GM21381 (cell line): Measurements from ENCODE around the gene LTN1.
"Not testable (repeated sequence)": the region's sequence is repeated elsewhere in the genome, so short reads cannot be mapped to it uniquely, and the experiment has no call there.

Experiments used
- ATAC-seq: cut with Tn5 transposase; IDR thresholded peaks from one replicate; pipeline ENCODE4 v1.9.1; 2021; ENCODE audit warnings: mild to moderate bottlenecking, moderate library complexity; ENCODE audit not compliant: unreplicated experiment

LTN1 gene

GRCh38 chr21:28982637-28983036, 10.0 kb downstream of the LTN1 start:
- ATAC-seq, result no peak

GRCh38 chr21:28979092-28979491, 13.6 kb downstream of the LTN1 start:
- no peak for ATAC-seq

DNA sequence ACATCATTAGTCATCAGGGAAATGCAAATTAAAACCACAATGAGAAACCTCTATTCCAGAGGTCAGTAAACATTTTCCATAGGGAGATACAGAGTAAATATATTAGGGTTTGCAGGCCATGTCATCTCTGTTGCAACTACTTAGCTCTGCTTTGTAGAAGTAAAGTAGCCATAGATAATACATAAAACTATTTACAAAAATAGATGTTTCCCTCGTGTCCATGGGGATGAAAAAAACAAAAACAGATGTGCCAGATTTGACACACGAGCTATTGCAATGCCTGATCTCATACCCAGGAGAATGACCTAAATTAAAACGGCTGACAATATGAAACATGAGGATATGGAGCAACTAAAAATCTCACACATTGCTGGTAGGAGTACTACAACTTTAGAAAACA, 17.3 kb downstream of the LTN1 start:
- no peak for ATAC-seq

DNA sequence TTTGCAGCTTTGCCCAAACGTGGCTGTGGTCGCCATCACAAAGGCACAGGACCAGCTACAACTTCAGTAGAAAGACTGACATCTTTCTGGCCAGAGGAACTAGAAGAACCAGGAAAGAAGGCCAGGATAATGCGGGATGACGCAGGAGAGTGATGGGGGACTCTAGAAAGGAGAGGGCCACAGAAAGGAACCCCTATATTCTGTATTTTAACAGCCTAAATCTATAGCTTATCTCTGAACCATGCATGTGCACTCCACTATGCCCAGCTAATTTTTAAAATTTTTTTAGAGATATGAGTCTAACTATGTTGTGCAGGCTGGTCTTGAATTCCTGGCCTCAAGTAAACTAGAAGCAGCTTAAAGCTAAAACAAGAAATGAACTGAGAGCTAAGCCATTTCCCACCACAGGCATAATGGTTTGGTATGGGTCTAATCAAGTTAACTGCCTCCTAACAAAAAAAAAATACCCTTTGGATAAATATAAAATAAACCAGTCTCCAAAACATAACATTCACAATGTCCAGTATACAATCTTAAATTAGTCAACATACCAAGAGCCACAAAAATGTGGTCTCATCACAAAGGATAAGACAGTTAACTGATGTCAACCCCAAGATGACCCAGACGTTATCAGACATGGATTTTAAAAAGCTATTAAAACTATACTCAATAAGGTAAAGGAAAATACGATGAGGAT, 18.0 kb downstream of the LTN1 start:
- no peak for ATAC-seq

DNA sequence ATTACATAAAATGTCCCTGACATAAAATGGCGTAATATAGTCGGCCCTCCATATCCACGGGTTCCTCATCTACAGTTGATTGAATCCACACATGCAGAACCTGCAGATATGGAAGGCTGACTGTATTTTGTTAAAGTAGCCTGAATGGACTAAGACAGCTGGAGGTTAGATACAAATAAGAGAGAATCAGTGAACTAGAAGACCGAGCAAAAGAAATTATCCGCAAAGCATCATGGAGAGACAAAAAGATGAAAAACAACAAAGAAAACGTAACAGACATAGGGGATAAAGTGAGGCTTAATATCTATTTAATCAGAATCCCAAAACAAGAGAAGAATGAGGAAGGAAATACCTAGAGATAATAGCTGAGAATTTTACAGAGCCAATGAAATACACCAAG, 20.3 kb downstream of the LTN1 start:
- no peak for ATAC-seq

- no peak for ATAC-seq
Observed at GRCh38 chr21:28971171-28971570, 21.5 kb downstream of the LTN1 start.

- no peak for ATAC-seq
Observed at GRCh38 chr21:28963831-28964230, 28.8 kb downstream of the LTN1 start.

DNA sequence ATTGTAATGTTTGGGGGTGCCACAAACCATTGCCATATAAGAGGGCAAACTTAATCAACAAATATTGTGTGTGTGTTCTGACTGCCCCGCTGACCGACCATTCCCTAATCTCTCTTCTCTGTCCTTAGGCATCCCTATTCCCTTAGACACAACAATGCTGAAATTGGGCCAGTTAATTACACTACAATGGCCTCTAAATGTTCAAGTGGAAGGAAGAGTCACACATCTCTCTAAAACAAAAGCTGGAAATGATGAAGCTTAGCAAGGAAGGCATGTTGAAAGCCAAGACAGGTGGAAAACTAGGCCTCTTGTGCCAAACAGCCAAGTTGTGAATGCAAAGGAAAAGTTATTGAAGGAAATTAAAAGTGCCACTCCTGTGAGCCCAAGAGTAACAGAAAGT, 30.2 kb downstream of the LTN1 start:
- no peak for ATAC-seq

GRCh38 chr21:28961927-28962326, 30.8 kb downstream of the LTN1 start:
- ATAC-seq, result no peak

GRCh38 chr21:28960245-28960644, 32.4 kb downstream of the LTN1 start:
- no peak for ATAC-seq

DNA sequence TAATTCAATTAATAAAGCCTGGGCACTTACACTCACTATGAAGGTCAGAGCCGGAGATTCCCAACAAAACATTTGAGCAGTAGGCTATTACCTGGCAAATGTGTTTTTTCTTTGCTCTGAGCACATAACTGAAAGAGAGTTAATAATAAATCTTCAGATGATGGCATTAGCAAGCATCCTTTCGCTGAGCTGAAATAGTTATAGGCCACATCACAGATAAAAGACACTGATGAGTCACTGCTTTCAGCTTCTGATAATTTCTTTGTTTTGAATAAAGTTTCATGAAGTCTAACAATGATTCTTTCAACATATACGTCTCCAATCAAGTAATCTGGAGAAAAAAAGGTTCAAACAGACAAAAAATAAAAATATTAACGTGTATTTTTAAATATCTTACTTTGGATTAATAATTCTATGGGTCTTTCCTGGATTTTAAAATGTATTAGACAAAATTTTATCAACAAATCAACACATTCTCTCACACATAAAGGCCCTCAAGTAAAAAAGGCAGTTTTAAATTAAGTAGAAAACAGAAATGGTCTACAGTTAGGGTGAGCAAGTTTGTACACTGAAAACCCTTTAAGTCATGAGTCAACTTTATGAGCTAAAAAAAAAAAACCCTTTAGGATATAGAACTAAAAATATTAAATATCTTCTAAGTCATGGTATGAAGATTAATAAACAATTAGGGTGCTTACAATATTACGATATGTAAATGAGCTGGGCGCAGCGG, 33.1 kb downstream of the LTN1 start:
- no peak for ATAC-seq

GRCh38 chr21:28953247-28953646, 39.4 kb downstream of the LTN1 start:
- peak; percentile 51 for ATAC-seq

DNA sequence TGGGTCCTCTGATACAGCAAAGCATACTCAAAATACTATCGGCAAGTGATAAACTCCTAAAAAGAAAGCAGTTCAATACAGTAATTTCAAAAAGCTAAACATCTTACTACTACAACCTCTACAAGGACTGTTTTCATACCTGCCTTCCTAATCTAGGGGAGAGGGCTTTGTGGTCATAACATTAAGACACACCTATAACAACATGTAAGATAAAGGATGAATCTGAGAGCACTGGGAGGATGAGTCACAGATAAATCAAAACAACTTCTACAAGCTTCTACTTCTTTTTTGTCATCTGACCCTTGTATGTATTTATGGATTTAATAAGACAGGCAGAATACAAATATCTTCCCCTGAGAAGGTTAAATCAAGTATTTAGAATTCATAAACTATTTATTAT, 40.0 kb downstream of the LTN1 start:
- no peak for ATAC-seq

DNA sequence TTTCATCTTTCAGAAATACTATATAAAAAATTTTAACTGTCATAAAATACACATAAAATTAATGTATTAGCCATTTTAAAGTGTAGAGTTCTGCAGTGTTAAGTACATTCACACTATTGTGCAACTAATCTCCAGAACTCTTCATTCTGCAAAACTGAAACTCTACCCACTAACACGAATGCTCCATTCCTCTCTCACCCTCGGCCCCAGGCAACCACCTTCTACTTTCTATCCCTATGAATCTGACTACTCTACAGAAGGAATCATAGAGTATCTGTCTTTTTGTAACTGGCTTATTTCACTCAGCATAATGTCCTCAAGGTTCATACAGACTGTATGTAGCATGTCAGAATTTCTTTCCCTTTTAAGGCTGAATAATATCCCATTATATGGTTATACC, 43.4 kb downstream of the LTN1 start:
- ATAC-seq, result no peak

DNA sequence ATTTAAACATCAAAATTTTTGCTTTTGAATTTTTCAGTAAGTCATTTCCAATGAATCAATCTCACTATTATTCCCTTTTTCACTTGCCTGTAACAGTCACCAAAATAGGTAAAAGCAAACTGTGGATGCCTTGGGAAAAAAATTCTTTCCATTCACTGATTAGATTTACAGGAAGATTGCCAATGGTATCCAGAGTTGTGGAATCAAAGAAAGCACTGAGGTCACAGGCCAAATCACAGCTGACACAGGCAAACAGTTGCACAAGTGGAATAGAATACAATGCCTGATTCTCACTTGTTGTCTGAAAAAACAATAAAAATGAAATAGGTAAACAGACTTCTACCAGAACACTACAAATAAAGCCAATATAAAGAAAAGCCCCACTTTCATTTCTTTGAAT, 48.4 kb downstream of the LTN1 start:
- ATAC-seq, result no peak

- no peak for ATAC-seq
Observed at GRCh38 chr21:28943631-28944030, 49.0 kb downstream of the LTN1 start.

GRCh38 chr21:28938726-28939125, 54.0 kb downstream of the LTN1 start:
- no peak for ATAC-seq

- ATAC-seq, result no peak
Observed at GRCh38 chr21:28937737-28938136, 54.9 kb downstream of the LTN1 start.

DNA sequence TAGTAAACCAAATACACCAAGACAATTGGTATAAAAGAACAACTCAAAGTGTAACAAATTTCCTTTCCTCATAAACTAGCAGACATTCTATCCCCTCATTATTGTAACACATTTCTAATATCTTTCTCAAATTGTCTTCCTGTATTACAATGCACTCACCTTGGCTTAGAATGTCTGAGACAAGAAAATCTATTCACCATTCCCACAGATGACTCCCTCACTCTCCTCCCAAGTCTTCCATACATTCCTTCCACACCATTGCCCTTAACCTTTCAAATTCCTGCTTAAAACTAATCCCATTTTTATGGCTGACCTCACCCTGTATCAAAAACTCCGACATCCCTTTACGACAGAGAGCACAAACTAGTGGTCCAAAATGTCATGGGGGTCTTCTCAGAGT, 56.0 kb downstream of the LTN1 start:
- no peak for ATAC-seq

GRCh38 chr21:28936036-28936435, 56.6 kb downstream of the LTN1 start:
- no peak for ATAC-seq

DNA sequence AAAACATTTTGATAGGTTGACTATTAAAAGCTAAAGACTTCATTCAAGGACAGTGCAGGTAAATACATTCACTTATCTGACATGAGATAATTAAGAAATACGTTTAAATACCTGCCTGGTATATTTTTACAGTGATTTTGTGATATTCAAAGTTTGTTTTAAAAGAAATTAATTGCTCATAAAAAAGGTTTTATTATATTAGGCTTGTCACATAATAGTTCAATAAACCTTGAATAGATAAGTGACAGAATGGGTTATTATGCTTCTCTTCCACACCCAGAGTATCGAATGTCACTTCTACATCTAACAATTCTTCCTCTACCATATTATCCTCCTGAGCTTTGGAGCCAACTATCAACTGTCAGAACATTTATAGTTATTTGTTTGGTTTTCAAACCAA, 60.0 kb downstream of the LTN1 start:
- ATAC-seq, result no peak

GRCh38 chr21:28931708-28932372, 60.8 kb downstream of the LTN1 start:
- not testable (repeated sequence) for ATAC-seq
